Mesothelial cell of epicardium (in vitro differentiated cells): ENCODE results near the gene CADM4. TPM values are rescaled to one million over a fixed set of nuclear protein-coding genes. Genes with fewer than 3 reads are reported as not detected.

Source experiments
- DNase-seq, 2 experiments: peaks; one replicate each; pipeline ENCODE4 v3.0.0; 2021; ENCODE audit warnings: low spot score in 2 of 2; ENCODE audit not compliant: unreplicated experiment in 2 of 2
- H3K27ac Mint-ChIP-seq: 2 replicates; pipeline ENCODE4 v1.8.0; 2021; ENCODE audit warnings: mixed read lengths
- H3K27me3 Mint-ChIP-seq: 2 replicates; pipeline ENCODE4 v1.8.0; 2021; ENCODE audit warnings: low read depth, mixed read lengths
- H3K36me3 Mint-ChIP-seq: 2 replicates; pipeline ENCODE4 v1.8.0; 2021; ENCODE audit warnings: mixed read lengths
- H3K4me1 Mint-ChIP-seq: 2 replicates; pipeline ENCODE4 v1.8.0; 2021; ENCODE audit warnings: mixed read lengths
- H3K4me3 Mint-ChIP-seq: 2 replicates; pipeline ENCODE4 v1.8.0; 2021; ENCODE audit warnings: mild to moderate bottlenecking, moderate library complexity, mixed read lengths
- H3K9me3 Mint-ChIP-seq: 2 replicates; pipeline ENCODE4 v1.8.0; 2021; ENCODE audit warnings: mixed read lengths
- CTCF ChIP-seq: fragments of 200-600 bp; sonication (generic); IDR thresholded peaks from one replicate; pipeline ENCODE4 v1.5.0; 2021; ENCODE audit warnings: antibody characterized with exemption; ENCODE audit not compliant: unreplicated experiment
- total RNA-seq: library from RNA; stranded (reverse); gene quantifications from 3 replicates; pipeline ENCODE4 v1.2.1, GENCODE V29; 2021

Gene CADM4
- total RNA-seq, 1 donor from 2014 or later = 47.1 TPM

- TF ChIP-seq CTCF = no peak
- Mint-ChIP-seq H3K27ac (no peak overlapping the region), H3K4me3 (no peak overlapping the region), H3K4me1 (peaks cover 15% of the 10 kb centered on the region), H3K9me3 (no peaks in the 10 kb centered on the region), H3K36me3 (peaks cover 10% of the 10 kb centered on the region), H3K27me3 (no peaks in the 10 kb centered on the region)
- DNase-seq = no peak
Measured at GRCh38 chr19:43631491-43631890, 8.2 kb downstream of the CADM4 start.

GRCh38 chr19:43628646-43629326, 10.9 kb downstream of the CADM4 start:
- no peak overlapping the region for H3K27ac Mint-ChIP-seq
- no peak overlapping the region for H3K4me3 Mint-ChIP-seq
- H3K9me3 Mint-ChIP-seq = no peaks in the 10 kb centered on the region
- H3K4me1 Mint-ChIP-seq = no peaks in the 10 kb centered on the region
- TF ChIP-seq CTCF = no peak
- H3K27me3 Mint-ChIP-seq = no peaks in the 10 kb centered on the region
- H3K36me3 Mint-ChIP-seq = peaks cover 20% of the 10 kb centered on the region
- DNase-seq = no peak

- Mint-ChIP-seq H3K4me1 (no peaks in the 10 kb centered on the region), H3K36me3 (peaks cover 22% of the 10 kb centered on the region), H3K9me3 (no peaks in the 10 kb centered on the region), H3K27ac (no peak overlapping the region), H3K4me3 (no peak overlapping the region), H3K27me3 (no peaks in the 10 kb centered on the region)
- no peak for DNase-seq
- no peak for TF ChIP-seq CTCF
Measured at GRCh38 chr19:43626838-43627237, 12.8 kb downstream of the CADM4 start.

- no peak overlapping the region for H3K4me3 Mint-ChIP-seq
Measured at GRCh38 chr19:43625918-43626579, 13.6 kb downstream of the CADM4 start.

GRCh38 chr19:43624933-43625332, 14.7 kb downstream of the CADM4 start:
- no peaks in the 10 kb centered on the region for H3K27me3 Mint-ChIP-seq

More at GRCh38 chr19:43625918-43626579, 13.6 kb downstream of the CADM4 start:
- Mint-ChIP-seq H3K27me3 (no peaks in the 10 kb centered on the region), H3K27ac (no peak overlapping the region), H3K9me3 (no peaks in the 10 kb centered on the region), H3K36me3 (peaks cover 26% of the 10 kb centered on the region), H3K4me1 (no peaks in the 10 kb centered on the region)
- DNase-seq = no peak
- no peak for TF ChIP-seq CTCF

More at GRCh38 chr19:43624933-43625332, 14.7 kb downstream of the CADM4 start:
- TF ChIP-seq CTCF = no peak
- Mint-ChIP-seq H3K36me3 (peaks cover 26% of the 10 kb centered on the region), H3K4me3 (no peak overlapping the region), H3K9me3 (no peaks in the 10 kb centered on the region), H3K4me1 (peaks cover 9% of the 10 kb centered on the region), H3K27ac (no peak overlapping the region)
- DNase-seq = no peak
